Coronary artery (tissue), 2 donors: ENCODE results near the gene ITGA7.

Experiments
- DNase-seq: peaks from one replicate; pipeline ENCODE4 v3.0.0-alpha.2; 2017; ENCODE audit warnings: low spot score
- H3K27ac ChIP-seq, 2 donors: fragments of 200-600 bp; sonication (generic); one replicate each; pipeline ENCODE4 v1.5.1; 2016 to 2019
- H3K4me3 ChIP-seq: fragments of 200-600 bp; sonication (generic); 2 replicates; pipeline ENCODE4 v1.5.1; 2016; ENCODE audit warnings: mild to moderate bottlenecking, moderate library complexity
- TF ChIP-seq, protein P1 (sequence below): fragments of 200-600 bp; sonication (generic); IDR thresholded peaks from one replicate; pipeline ENCODE4 v1.5.1; 2019; ENCODE audit warnings: antibody characterized with exemption

ITGA7 gene

DNA sequence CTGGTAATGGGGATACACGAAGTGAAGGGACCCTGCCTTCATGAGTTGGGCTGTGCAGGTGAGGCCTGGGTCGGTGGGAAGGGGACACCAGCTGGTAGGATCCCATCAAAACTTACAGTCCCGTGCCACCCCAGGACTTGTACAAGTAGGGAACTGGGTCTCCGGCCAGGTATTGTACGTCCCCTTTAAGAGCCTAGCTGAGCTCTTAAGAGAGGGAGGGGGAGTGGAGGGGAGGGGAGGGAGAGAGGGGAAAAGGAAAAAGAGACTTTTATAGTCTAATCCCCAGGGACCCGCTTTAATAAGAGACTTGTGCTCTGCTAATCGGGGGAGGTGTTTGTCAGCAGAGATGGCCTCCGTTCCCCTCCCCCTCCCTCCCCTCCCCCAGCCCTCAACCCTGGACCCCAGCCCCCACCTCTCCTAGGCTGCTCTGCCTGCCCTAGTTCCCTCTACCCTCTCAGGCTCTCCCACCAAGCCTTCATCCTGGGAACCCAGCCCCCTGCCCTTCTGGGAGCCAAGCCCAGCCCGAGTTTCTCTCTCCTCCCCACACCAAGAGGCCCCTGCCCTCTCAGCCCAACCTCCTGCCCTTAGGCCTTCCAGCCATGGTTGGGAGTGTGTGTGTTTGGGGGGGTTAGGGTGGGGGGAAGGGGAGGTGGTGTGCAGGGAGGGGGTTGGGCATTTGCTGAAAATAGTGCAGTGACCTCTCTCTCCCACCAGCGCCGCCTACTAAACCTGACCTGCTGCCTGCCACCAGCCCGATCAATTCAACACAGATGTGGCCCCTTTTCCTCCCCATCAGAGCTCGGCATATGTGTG is 37.9 kb upstream of the ITGA7 start:
- Histone ChIP-seq H3K4me3 (peak overlapping the region; percentile 21), H3K27ac (peak overlapping the region; percentile 25 to 68)
- DNase-seq, result no peak
- TF ChIP-seq, protein P1, sequence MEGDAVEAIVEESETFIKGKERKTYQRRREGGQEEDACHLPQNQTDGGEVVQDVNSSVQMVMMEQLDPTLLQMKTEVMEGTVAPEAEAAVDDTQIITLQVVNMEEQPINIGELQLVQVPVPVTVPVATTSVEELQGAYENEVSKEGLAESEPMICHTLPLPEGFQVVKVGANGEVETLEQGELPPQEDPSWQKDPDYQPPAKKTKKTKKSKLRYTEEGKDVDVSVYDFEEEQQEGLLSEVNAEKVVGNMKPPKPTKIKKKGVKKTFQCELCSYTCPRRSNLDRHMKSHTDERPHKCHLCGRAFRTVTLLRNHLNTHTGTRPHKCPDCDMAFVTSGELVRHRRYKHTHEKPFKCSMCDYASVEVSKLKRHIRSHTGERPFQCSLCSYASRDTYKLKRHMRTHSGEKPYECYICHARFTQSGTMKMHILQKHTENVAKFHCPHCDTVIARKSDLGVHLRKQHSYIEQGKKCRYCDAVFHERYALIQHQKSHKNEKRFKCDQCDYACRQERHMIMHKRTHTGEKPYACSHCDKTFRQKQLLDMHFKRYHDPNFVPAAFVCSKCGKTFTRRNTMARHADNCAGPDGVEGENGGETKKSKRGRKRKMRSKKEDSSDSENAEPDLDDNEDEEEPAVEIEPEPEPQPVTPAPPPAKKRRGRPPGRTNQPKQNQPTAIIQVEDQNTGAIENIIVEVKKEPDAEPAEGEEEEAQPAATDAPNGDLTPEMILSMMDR, result no peak

DNA sequence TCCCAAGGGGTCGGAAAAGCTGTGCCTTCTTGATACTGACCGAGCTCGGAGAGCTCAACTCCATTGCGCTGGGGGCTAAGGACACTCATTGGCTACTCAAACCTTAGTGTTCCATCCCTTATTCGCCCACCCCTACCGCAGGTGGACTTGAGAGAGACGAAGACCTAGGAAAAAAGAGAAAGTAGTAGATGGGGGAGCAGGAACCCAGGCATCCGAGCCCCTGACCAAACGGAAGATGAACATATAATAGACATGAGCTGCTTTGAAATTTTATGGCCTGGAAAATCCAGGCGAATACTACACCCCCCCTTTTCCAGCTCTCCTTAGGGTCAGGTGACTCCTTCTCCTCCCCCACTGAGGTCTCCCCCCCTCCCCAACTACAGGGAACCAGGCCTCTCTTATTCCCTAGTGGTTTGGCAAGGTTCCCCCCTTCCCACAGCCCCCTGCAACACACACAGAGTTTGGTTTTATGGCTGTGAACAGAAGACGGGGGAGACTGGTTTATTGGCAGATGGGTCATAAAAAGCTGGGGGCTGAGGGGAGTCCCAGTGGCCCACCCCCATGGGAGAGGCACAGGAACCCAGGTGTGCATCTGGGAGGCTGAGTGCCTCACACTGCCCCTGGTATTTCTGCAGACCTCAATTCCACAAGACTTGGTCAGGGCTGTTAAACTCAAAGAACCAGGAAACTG is 36.8 kb upstream of the ITGA7 start:
- DNase-seq, result no peak
- Histone ChIP-seq H3K4me3 (peak overlapping the region; percentile 81), H3K27ac (peak overlapping the region in 1 of 2 donors; percentile 94)
- TF ChIP-seq, protein P1, result no peak

DNA sequence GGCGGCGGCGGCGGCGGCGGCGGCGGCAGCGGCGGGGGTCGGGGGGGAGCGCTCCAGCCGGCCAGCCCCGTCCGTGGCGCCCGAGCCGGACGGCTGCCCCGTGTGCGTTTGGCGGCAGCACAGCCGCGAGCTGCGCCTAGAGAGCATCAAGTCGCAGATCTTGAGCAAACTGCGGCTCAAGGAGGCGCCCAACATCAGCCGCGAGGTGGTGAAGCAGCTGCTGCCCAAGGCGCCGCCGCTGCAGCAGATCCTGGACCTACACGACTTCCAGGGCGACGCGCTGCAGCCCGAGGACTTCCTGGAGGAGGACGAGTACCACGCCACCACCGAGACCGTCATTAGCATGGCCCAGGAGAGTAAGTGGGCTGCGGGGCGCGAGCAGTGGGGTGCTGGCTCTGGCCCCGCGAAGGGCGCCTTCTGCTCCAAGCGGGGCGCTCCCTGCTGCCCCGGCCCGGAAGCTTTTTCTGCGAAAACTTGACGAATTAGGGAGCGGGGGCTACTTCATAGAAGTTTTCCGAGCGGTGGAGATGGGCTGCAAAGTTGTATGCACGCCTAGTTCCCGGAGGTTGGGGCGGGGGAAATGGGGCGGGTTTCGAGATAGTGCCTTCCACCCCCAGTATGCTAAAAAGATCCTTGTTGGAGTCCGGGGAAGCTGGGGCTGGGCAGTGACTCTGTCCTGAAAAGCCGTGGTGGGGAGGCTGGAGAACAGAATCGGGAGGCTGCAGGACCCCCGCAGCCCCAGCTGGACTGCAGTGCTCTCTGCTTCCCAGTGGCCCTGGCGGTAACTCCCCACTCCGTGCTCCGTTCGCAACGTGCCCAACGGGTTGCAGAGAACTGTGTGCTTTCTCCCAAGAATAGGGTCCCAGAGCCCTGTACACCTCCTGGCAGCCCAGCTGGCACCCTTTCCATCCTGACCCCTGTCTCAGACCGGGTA is 36.0 kb upstream of the ITGA7 start:
- Histone ChIP-seq H3K27ac (peak overlapping the region; percentile 19 to 94), H3K4me3 (peak overlapping the region; percentile 81)
- TF ChIP-seq, protein P1, result no peak
- no peak for DNase-seq

DNA sequence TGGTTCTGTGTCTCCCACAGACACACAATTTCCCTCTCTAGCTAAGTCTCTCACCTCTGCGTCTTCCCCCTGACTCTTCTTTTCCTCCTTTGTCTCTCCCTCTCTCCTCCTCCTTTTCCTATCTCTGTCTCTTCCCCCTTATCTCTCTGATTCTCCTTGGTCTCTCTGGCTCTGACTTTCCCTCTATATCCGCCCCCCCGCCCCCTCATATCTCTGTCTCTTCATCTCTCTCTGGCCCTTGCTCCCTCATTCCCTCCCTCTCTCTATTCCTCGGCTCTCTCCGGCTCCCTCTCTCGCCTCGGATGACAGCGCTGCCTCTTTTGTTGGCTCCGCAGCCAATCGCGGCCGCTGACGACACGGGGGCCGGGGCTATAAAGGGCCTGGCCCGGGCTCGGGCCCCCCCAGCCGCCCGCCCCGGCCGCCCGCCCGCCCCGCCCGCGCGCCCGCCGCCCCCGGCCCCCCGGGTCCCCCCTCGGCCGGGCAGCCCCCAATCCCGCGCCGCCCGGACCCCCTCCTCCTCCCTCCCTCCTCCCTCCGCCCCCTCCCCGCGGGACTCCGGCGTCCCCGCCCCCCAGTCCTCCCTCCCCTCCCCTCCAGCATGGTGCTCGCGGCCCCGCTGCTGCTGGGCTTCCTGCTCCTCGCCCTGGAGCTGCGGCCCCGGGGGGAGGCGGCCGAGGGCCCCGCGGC is 35.2 kb upstream of the ITGA7 start, which contains the start of gene GDF11:
Gene GDF11, plus strand, starts transcription at position 404 of the 687 bp plus-strand sequence. Its CDS starts 195 bp downstream, at position 599.
- DNase-seq, result no peak
- TF ChIP-seq, protein P1, result no peak
- peak within 1 kb of the TSS; percentile 81 for H3K4me3 ChIP-seq
- H3K27ac ChIP-seq, result peak within 1 kb of the TSS; percentile 19 to 94

DNA sequence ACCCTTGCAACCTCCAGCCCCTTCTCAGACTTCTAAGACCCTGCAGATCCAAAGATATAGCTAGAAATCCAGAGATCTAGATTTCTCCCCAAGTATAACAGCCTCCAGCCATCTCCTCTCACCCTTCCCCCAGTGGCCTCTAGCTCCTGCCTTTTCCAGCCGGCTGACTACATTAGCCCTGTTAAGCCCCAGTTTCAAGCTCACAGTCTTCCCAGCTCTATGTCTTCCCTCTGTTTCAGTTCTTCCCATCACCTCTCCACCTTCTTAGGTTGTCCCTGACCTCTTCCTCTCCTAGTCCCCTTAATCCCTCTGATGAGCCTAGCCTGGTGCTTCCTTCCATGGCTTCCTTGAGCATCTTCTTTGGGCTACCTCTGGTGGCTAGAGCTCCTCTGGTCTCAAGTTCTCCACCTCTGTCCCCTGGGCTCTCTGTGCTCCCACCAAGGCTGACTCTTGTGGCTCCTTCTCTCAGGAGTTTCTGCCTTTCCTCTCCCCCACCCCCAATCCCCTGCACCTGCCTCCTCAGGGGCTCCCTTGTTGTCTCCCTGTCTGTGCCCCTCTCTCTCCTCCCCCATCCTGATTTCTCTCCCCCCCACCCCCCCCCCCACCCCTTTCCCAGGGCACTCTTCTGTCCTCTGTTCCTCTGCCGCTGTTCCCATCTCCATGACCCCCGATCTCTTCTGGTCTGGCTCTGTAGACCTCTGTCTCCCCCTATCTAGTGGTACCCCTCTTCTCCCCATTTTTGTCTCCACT is 34.4 kb upstream of the ITGA7 start:
- no peak for DNase-seq
- TF ChIP-seq, protein P1, result no peak
- Histone ChIP-seq H3K27ac (no peak overlapping the region), H3K4me3 (peak overlapping the region; percentile 81)

DNA sequence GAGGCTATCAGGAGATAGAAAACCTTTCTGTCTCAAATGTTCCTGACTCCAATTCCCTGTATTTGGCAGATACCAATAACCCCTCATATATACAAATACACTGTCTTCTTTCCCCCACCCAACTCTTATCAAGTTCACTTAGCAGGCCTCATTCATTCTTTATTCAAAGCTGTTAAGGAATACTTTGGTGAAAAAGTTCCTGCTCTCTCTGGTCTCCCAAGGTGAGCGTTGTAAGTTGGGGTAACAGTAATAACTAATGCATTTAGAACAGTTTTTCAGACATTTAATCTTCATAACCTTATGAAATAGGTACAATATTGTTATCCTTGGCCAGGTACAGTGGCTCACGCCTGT is 31.3 kb upstream of the ITGA7 start:
- TF ChIP-seq, protein P1, result no peak
- Histone ChIP-seq H3K4me3 (no peak overlapping the region), H3K27ac (no peak overlapping the region)
- DNase-seq, result no peak
